Mucosa of descending colon (tissue), 3 donors: Measurements from ENCODE around the gene NETO1. TPM values are rescaled to one million over a fixed set of nuclear protein-coding genes. Genes with fewer than 3 reads are reported as not detected.

Experiments used
- ATAC-seq: fragments of 200-7000 bp; cut with Tn5 transposase; one replicate; pipeline ENCODE4 v1.9.1; 2020; ENCODE audit warnings: mild to moderate bottlenecking, moderate library complexity
- DNase-seq, 3 donors: peaks; one replicate each; pipeline ENCODE4 v3.0.0-alpha.2; 2020
- H3K36me3 ChIP-seq: fragments of 200-600 bp; one replicate; pipeline ENCODE4 v1.8.0; 2021; ENCODE audit warnings: low read depth, mild to moderate bottlenecking
- H3K4me1 ChIP-seq: fragments of 200-600 bp; one replicate; pipeline ENCODE4 v1.8.0; 2021; ENCODE audit warnings: low read depth, mild to moderate bottlenecking
- H3K4me3 ChIP-seq: fragments of 200-600 bp; one replicate; pipeline ENCODE4 v1.8.0; 2021; ENCODE audit warnings: mild to moderate bottlenecking
- H3K9me3 ChIP-seq: fragments of 200-600 bp; one replicate; pipeline ENCODE4 v1.8.0; 2021; ENCODE audit warnings: mild to moderate bottlenecking
- intact Hi-C, 2 donors: fragments of 100-400 bp; cut with DNase I in 1 of 2; cut with micrococcal nuclease in 1 of 2; formaldehyde crosslinking; loops; one replicate each; pipeline versions ENCODE4 v1.11.0 to v1.11.1; 2022; cut with DNase I, micrococcal nuclease
- total RNA-seq, 3 donors: library from RNA; stranded (reverse); fragmentation: NEBNext Ultra II Directional in 2 of 3; extraction: Animal tissue kit (Norgen Biotek cat#: 25700) in 2 of 3; gene quantifications; one replicate each; pipeline versions ENCODE4 v1.2.1 to v1.2.4, GENCODE V29; 2021 to 2023
- TF ChIP-seq, protein P1 (sequence below): fragments of 200-600 bp; IDR thresholded peaks from one replicate; pipeline ENCODE4 v1.8.0; 2022; ENCODE audit warnings: antibody characterized with exemption, mild to moderate bottlenecking
- donor health status: DM: no; HTN: no; CAD: no; lungs with moderate emphysema.
- donor health status: DM: no; HTN: no; CAD: no.
- donor health status: DM: no; HTN: yes; CAD: no.

The NETO1 gene
- total RNA-seq, 3 donors from 2014 or later, result not detected

DNA sequence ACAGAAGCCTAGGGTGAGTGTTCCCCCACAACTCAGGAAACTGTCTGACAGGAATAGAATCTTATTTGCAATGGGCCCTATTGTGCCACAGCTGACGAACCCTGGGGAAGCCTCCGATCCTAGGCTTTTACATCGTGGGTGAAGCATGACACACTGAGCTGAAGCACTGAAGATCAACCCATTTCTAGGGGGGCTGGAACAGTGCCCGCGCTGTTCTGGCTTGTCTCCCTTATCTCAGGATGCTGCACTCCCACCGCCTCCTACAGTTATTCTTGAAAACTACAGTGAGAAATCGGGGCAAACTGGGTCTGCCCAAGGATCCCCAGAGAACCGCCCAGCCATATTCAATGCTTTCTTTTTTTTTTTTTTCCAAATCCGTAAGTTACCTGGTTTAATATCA lies 41.1 kb downstream of the NETO1 start:
- ATAC-seq, result no peak
- TF ChIP-seq, protein P1, sequence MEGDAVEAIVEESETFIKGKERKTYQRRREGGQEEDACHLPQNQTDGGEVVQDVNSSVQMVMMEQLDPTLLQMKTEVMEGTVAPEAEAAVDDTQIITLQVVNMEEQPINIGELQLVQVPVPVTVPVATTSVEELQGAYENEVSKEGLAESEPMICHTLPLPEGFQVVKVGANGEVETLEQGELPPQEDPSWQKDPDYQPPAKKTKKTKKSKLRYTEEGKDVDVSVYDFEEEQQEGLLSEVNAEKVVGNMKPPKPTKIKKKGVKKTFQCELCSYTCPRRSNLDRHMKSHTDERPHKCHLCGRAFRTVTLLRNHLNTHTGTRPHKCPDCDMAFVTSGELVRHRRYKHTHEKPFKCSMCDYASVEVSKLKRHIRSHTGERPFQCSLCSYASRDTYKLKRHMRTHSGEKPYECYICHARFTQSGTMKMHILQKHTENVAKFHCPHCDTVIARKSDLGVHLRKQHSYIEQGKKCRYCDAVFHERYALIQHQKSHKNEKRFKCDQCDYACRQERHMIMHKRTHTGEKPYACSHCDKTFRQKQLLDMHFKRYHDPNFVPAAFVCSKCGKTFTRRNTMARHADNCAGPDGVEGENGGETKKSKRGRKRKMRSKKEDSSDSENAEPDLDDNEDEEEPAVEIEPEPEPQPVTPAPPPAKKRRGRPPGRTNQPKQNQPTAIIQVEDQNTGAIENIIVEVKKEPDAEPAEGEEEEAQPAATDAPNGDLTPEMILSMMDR, result no peak

DNA sequence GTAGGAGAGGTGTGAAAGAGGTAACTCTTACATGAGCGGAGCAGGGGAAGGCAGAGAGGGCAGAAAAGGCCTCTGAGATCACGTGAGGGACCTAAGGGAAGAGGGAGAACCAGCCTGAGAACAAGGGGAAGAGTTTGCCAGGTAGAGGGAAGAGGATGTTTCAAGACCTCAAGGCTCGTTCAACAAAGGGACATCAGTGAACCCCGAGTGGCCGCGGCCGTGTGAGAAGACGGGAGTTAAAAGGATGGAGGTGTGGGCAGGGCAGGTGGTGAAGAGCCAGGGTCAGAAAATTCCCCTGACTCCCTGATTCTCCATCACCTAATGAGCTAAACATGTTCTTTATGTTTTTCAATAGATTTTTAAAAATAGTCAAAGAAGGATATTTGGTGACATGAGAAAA lies 44.4 kb downstream of the NETO1 start:
- no peaks in the 10 kb centered on the region for H3K9me3 ChIP-seq
- H3K36me3 ChIP-seq, result no peaks in the 10 kb centered on the region
- H3K4me1 ChIP-seq, result no peaks in the 10 kb centered on the region
- intact Hi-C loops, result no loop called here
- DNase-seq (no peak), ATAC-seq (no peak)
- H3K4me3 ChIP-seq, result no peak overlapping the region
- TF ChIP-seq, protein P1, result no peak

More for the DNA sequence above, 41.1 kb downstream of the NETO1 start:
- intact Hi-C loops, result no loop called here
- no peaks in the 10 kb centered on the region for H3K9me3 ChIP-seq
- H3K4me3 ChIP-seq, result no peak overlapping the region
- no peak for DNase-seq
- no peaks in the 10 kb centered on the region for H3K4me1 ChIP-seq
- no peaks in the 10 kb centered on the region for H3K36me3 ChIP-seq

- TF ChIP-seq, protein P1, result no peak
- Histone ChIP-seq H3K36me3 (no peaks in the 10 kb centered on the region), H3K4me1 (no peaks in the 10 kb centered on the region), H3K4me3 (no peak overlapping the region), H3K9me3 (no peaks in the 10 kb centered on the region)
- intact Hi-C loops, result no loop called here
- DNase-seq (peak in 1 of 3 donors; percentile 38), ATAC-seq (no peak)
Measured at GRCh38 chr18:72822202-72822601, 45.6 kb downstream of the NETO1 start.

GRCh38 chr18:72820571-72820970 lies 47.2 kb downstream of the NETO1 start:
- Histone ChIP-seq H3K36me3 (no peaks in the 10 kb centered on the region), H3K4me3 (no peak overlapping the region), H3K4me1 (no peaks in the 10 kb centered on the region), H3K9me3 (no peaks in the 10 kb centered on the region)
- intact Hi-C loops, result no loop called here
- ATAC-seq (no peak), DNase-seq (no peak)
- TF ChIP-seq, protein P1, result no peak

DNA sequence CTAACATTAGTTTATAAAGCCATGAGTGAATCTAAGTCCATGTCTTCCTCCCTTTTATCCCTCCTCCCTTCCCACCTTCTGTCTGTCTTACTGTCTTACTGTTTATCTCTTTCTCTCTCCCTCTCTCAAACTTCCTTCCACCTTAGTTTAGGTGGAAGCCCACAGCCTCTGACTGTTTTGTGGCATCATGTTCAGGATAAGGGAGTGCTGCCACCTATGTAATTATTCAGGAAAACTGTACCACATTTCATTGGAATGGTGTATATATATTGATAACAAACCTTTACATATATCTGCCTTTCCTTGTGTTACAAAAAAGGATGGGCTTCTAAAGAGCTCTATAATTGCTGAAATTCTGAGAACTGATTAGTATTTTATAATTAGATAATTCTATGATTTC lies 48.7 kb downstream of the NETO1 start:
- intact Hi-C loops, result no loop called here
- ATAC-seq (no peak), DNase-seq (no peak)
- H3K4me1 ChIP-seq, result no peaks in the 10 kb centered on the region
- no peaks in the 10 kb centered on the region for H3K9me3 ChIP-seq
- H3K36me3 ChIP-seq, result no peaks in the 10 kb centered on the region
- H3K4me3 ChIP-seq, result no peak overlapping the region
- TF ChIP-seq, protein P1, result no peak

DNA sequence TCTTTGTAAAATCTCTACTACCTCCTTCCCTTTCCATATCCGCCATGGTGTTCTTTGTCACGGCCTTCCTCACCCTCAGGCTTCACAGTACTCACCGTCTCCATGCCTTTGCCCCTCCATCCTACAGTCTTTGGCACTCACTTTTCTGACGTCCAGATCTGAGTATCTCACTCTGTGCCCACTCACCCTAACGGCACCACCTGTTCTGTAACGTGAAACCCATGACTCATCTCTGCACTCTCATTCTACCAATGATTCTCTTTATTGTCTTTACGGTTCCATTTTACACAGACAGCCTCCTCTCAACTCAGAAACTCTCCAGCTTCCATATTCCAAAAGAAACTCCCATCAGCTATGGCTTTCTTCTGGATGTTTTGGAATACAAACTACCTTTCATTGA lies 56.7 kb downstream of the NETO1 start:
- intact Hi-C loops, result no loop called here
- no peak for DNase-seq
- Histone ChIP-seq H3K36me3 (no peaks in the 10 kb centered on the region), H3K9me3 (no peaks in the 10 kb centered on the region), H3K4me1 (no peaks in the 10 kb centered on the region), H3K4me3 (no peak overlapping the region)
- no peak for ATAC-seq
- TF ChIP-seq, protein P1, result no peak
